Gastrocnemius medialis (tissue), 4 donors: ENCODE results near the gene PDE10A. TPM values are rescaled to one million over a fixed set of nuclear protein-coding genes. Genes with fewer than 3 reads are reported as not detected.

ENCODE experiments used
- ATAC-seq, 2 donors: fragments of 150-250 bp; one replicate each; pipeline ENCODE4 v1.9.1; 2016
- DNase-seq, 2 donors: peaks; one replicate each; pipeline ENCODE4 v3.0.0-alpha.2; 2019
- H3K27ac ChIP-seq, 4 donors: fragments of 200-600 bp; sonication (generic); 1 replicate in 1 of 4; 2 replicates in 3 of 4; pipeline ENCODE4 v1.5.1; 2016 to 2018; ENCODE audit warnings: mild to moderate bottlenecking in 2 of 4, moderate library complexity in 1 of 4
- H3K27me3 ChIP-seq, 3 donors: fragments of 200-600 bp; sonication (generic) in 2 of 3; 1 replicate in 1 of 3; 2 replicates in 2 of 3; pipeline versions ENCODE4 v1.5.1 to v1.6.0; 2016 to 2019; ENCODE audit warnings: mild to moderate bottlenecking in 1 of 3, moderate library complexity in 1 of 3
- H3K36me3 ChIP-seq, 2 donors: fragments of 200-600 bp; sonication (generic) in 1 of 2; one replicate each; pipeline ENCODE4 v1.5.1; 2017 to 2018
- H3K4me1 ChIP-seq, 2 donors: fragments of 200-600 bp; sonication (generic) in 1 of 2; one replicate each; pipeline ENCODE4 v1.5.1; 2016 to 2017; ENCODE audit warnings: mild to moderate bottlenecking in 2 of 2
- H3K4me3 ChIP-seq, 4 donors: fragments of 200-600 bp; sonication (generic) in 3 of 4; 1 replicate in 1 of 4; 2 replicates in 3 of 4; pipeline ENCODE4 v1.5.1; 2016 to 2019; ENCODE audit warnings: mild to moderate bottlenecking in 2 of 4
- H3K9me3 ChIP-seq, 3 donors: fragments of 200-600 bp; sonication (generic) in 2 of 3; 1 replicate in 1 of 3; 2 replicates in 2 of 3; pipeline ENCODE4 v1.5.1; 2016 to 2019
- CTCF ChIP-seq, 5 experiments: fragments of 450-650 bp in 3 of 5; fragments of 200-600 bp in 2 of 5; sonication (generic) in 2 of 5; IDR thresholded peaks in 4 of 5; conservative IDR thresholded peaks in 1 of 5; 1 replicate in 4 of 5; 2 replicates in 1 of 5; pipeline ENCODE4 v1.5.1; 2016 to 2019; ENCODE audit warnings: antibody characterized with exemption in 5 of 5, mild to moderate bottlenecking in 3 of 5, moderate library complexity in 3 of 5
- POLR2A ChIP-seq, 2 donors: fragments of 450-650 bp; IDR thresholded peaks; one replicate each; pipeline ENCODE4 v1.6.1; 2017; ENCODE audit warnings: antibody characterized with exemption in 2 of 2, mild to moderate bottlenecking in 2 of 2, moderate library complexity in 2 of 2
- in situ Hi-C, 4 donors: fragments of 200-750 bp; cut with MboI; loops; one replicate each; pipeline versions ENCODE4 v1.15.0 to v1.8.0; 2017; ENCODE audit warnings: low sequenced_read_pairs in 4 of 4
- intact Hi-C: fragments of 100-400 bp; cut with DNase I; formaldehyde crosslinking; loops from one replicate; pipeline ENCODE4 v1.15.1; 2023; ENCODE audit warnings: low total_unique reads
- total RNA-seq, 4 donors: library from RNA; depleted of rRNA; stranded (reverse); fragments of >200 nt; gene quantifications; one replicate each; pipeline versions ENCODE4 v1.1.0 to v1.2.3, GENCODE V29; 2016

The PDE10A gene
- total RNA-seq, 4 donors from 2014 or later = 0.24 to 1.5 (median 1.2) TPM

GRCh38 chr6:165671222-165671768 lies 8.3 kb upstream of the PDE10A start:
- no peak for DNase-seq
- TF ChIP-seq POLR2A (IDR thresholded peaks at IDR 0.05) = no peak
- no peak for TF ChIP-seq CTCF (IDR thresholded peaks at IDR 0.05 in 4 of 5, conservative IDR thresholded peaks at IDR 0.05 in 1 of 5)
- intact Hi-C loops = no loop called here
- H3K27ac ChIP-seq = no peak overlapping the region
- in situ Hi-C loops = no loop called here
- ATAC-seq = no peak
- H3K4me3 ChIP-seq = no peak overlapping the region
- peaks cover 17 to 18% (median 18%) of the 10 kb centered on the region in 3 donors for H3K27me3 ChIP-seq
- H3K9me3 ChIP-seq = no peaks in the 10 kb centered on the region
- H3K36me3 ChIP-seq = no peaks in the 10 kb centered on the region
- H3K4me1 ChIP-seq = no peaks in the 10 kb centered on the region

- in situ Hi-C loops = no loop called here
- intact Hi-C loops = no loop called here
- TF ChIP-seq CTCF (IDR thresholded peaks at IDR 0.05 in 4 of 5, conservative IDR thresholded peaks at IDR 0.05 in 1 of 5) = no peak
- no peak for TF ChIP-seq POLR2A (IDR thresholded peaks at IDR 0.05)
- Histone ChIP-seq H3K9me3 (no peaks in the 10 kb centered on the region), H3K36me3 (no peaks in the 10 kb centered on the region), H3K27ac (no peak overlapping the region), H3K27me3 (peaks cover 40 to 42% (median 41%) of the 10 kb centered on the region in 3 donors), H3K4me3 (no peak overlapping the region), H3K4me1 (peaks cover 8 to 10% of the 10 kb centered on the region in 2 donors)
- ATAC-seq = no peak
- no peak for DNase-seq
These were observed 5.9 kb upstream of the PDE10A start for GRCh38 chr6:165668951-165669350.

- ATAC-seq = no peak
- no peaks in the 10 kb centered on the region for H3K36me3 ChIP-seq
- intact Hi-C loops = no loop called here
- H3K4me3 ChIP-seq = no peak overlapping the region
- H3K27ac ChIP-seq = no peak overlapping the region
- H3K9me3 ChIP-seq = no peaks in the 10 kb centered on the region
- no peak for TF ChIP-seq POLR2A (IDR thresholded peaks at IDR 0.05)
- TF ChIP-seq CTCF (IDR thresholded peaks at IDR 0.05 in 4 of 5, conservative IDR thresholded peaks at IDR 0.05 in 1 of 5) = no peak
- H3K27me3 ChIP-seq = peaks cover 43 to 58% (median 56%) of the 10 kb centered on the region in 3 donors
- peaks cover 17 to 29% of the 10 kb centered on the region in 2 donors for H3K4me1 ChIP-seq
- in situ Hi-C loops = no loop called here
- DNase-seq = no peak
These were observed 2.3 kb upstream of the PDE10A start for GRCh38 chr6:165665384-165665672.

GRCh38 chr6:165664559-165665383 lies 1.7 kb upstream of the PDE10A start:
- Histone ChIP-seq H3K27me3 (peaks cover 43 to 64% (median 62%) of the 10 kb centered on the region in 3 donors), H3K9me3 (no peaks in the 10 kb centered on the region), H3K4me3 (peak overlapping the region in 3 of 4 donors; percentile 62 to 63 (median 62)), H3K36me3 (no peaks in the 10 kb centered on the region), H3K4me1 (peaks cover 17 to 31% of the 10 kb centered on the region in 2 donors), H3K27ac (no peak overlapping the region)
- in situ Hi-C loops = no loop called here
- ATAC-seq (no peak), DNase-seq (no peak)
- intact Hi-C loops = loop anchor here (5.0 kb wide), 1 partner anchor 222 kb away; no protein-coding TSS in a partner anchor
- TF ChIP-seq POLR2A (IDR thresholded peaks at IDR 0.05) = no peak
- TF ChIP-seq CTCF (IDR thresholded peaks at IDR 0.05 in 4 of 5, conservative IDR thresholded peaks at IDR 0.05 in 1 of 5) = no peak
